ENCODE measurements around the gene HS6ST3. TPM values are rescaled to one million over a fixed set of nuclear protein-coding genes. Genes with fewer than 3 reads are reported as not detected.
A peak's percentile ranks its signal among the peaks of the same experiment; 100 is the strongest.

Gene HS6ST3
- total RNA-seq, 1 donor, result not detected

DNA sequence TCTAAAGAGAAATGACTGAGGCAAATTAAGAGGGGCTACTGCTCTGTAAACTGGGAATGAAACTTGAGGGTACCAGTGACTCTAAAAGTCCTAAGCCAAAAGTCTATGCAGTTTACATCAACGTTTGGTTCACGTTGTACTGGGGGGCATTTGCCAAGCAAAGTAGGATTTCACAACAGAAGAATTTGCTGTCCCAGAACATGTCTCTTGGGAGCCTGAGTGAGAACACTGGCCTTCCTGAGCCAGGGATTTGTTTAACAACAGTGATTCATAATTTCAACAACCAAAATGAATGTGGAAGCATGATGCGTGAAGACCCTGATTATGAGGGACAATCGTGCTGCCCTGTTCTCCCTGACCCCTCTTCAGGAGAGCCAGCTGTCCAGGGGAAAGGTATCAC, 726.4 kb downstream of the HS6ST3 start:
- no peak for DNase-seq (ENCODE audit: low read depth in 2 of 3, low spot score in 2 of 3)

DNA sequence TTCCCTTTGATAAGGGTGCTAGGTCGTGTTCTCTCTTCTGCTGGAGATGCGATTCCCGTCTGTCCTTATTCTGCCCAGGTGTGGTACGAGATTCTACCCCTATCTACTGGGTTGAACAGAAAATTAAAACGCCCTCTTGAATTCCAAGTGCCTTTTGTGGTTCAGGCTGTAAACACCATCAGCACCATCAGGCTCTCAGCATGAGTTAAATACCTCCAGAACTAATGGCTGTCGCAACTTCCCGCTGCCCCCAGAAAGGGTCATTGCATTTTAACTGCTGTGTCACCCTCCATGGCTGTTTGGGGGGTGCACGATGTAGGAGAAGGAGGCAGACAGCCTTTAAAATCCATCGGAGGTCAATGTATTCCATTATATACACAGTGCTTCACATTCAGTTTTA, 727.0 kb downstream of the HS6ST3 start:
- no peak for DNase-seq (ENCODE audit: low read depth in 2 of 3, low spot score in 2 of 3)

DNA sequence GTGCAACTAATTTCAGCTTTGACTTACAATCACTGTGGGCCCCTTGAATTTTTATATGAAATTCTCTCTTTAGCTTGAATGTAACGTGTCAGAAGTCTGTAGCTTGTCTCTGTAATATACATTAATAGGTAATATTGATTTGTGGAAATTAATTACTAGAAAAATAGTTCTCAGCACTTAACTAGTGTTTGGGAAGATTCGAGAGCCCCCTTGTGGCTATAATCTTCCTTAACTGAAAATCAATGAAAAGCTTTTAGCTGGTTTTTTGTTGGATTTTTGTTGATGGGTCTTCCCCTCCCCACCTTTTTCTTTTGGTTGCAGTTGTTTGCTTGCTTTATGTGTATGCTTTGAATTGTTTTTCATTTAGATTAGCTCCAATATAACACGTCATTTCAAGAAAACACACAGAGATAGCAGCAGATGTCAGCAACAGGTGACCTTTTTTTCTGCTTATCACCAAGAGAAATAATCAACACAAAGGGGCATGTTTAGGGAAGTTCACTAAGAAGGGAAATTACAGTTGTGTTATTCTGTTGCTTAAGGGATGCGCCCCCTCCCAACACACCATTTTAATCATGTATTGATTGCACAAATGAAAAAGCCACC, 727.5 kb downstream of the HS6ST3 start:
- DNase-seq (ENCODE audit: low read depth in 2 of 3, low spot score in 2 of 3), result peak in 1 of 3 donors; percentile 33

DNA sequence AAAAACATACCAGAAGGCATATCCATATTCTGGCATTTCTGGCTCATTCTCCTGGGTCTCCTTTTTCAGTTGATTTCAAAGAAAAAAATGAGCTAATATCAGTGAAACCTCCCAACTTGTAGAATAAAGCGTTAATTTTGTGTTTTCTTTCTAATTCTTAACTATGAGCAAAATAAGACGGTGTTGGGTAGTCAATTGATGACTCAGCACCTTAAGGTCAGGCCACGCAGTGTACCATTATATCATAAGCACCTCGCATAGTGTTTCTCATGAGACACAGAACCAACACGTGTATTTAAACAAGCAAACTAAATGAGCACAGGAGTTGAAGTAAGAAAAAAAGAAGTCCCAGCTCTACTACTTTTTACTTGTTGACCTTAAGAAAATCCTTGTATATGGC, 729.5 kb downstream of the HS6ST3 start:
- DNase-seq (ENCODE audit: low read depth in 2 of 3, low spot score in 2 of 3), result no peak

DNA sequence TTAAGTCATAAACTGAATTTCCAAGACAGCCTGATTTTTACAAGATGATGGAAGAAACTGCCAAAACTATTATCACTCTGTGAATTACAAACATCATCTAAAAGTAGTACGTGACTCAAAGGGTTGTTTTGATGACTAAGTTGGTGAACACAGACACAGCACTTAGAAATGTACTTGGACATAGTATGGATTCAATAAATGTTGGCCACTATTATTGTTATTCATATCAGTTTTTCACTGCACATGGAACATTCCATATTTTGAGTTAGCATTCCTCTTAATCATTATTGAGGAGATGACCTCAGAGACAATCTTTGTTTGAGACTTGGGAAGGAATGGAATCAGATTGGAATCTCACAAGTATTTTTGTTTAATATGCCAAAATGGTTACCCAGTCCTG, 731.5 kb downstream of the HS6ST3 start:
- no peak for DNase-seq (ENCODE audit: low read depth in 2 of 3, low spot score in 2 of 3)

DNA sequence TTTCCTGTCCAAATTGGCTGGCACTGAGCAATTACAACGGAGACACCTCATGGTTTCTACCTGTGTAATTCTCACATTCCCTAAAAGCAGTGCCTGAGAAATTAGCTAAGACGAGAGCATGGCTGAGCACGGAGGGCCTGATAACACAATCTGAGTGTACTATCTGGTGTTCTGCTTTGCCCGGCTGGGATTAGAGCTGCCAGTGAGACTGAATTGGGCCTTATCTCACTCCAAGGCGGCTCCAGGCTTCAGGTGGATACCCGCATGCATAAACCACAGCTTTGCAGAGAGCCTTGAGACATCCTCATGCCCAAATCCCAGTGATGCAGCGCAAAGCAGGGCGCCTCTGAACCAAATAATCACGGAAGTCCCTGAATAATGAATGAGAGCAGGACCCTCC, 732.1 kb downstream of the HS6ST3 start:
- no peak for DNase-seq (ENCODE audit: low read depth in 2 of 3, low spot score in 2 of 3)

DNA sequence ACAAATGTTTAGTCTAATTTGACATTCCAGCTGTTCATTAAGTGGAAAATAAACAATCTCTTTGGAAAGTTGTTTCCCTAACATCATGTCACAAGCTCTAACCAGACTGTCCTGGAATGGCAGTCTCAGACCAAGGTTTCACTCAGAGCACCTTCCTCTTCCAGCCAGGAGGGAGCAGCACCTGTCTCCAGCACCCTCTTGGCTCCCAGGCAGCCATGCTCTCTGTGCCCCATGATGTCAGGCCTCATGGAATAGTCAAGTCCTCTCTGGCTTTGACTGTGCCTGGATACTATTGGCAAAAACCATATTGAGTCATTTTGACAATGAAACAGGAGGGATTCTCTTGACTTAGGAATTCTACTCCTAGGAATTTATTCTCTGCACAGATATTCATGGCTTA, 733.0 kb downstream of the HS6ST3 start:
- DNase-seq (ENCODE audit: low read depth in 2 of 3, low spot score in 2 of 3), result peak in 2 of 3 donors; percentile 20 to 37

DNA sequence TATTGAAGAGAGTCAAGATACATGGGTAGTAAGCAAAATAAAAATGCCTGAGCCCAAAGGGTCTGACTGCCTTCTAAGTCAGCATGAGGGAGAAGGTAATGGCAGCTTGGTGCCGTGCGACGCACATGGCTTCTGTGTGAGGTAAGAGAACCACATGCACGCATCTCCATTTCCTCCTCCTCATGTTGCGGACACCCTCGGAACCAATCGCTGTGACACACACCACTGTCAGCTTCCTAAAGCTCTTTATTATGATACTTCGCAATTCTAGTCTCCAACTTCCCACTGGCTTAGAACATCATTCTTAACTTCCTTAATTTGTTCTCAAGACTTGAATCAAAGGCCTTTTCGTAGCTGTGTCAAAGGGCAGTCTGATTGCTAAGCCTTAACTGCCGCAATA, 734.2 kb downstream of the HS6ST3 start:
- peak in 2 of 3 donors; percentile 14 to 30 for DNase-seq (ENCODE audit: low read depth in 2 of 3, low spot score in 2 of 3)

DNA sequence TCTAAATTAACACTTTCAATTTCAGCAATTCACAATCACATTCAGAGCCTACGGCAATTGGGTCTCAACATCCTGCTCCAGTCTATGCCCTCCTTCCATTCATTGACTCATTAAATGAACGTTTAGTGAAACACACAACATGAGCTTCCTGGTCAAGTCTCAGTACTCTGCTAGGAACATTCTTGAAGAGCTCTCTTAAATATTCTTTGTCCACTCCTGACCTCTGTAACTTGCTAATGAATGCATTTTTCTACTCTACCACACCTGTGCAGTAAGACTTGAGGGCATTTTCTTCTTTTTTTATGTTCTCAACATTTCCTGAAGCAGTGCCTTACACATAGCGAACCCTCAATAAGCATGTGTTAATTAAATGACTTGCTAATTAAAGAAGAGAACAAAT, 735.7 kb downstream of the HS6ST3 start:
- no peak for DNase-seq (ENCODE audit: low read depth in 2 of 3, low spot score in 2 of 3)

DNA sequence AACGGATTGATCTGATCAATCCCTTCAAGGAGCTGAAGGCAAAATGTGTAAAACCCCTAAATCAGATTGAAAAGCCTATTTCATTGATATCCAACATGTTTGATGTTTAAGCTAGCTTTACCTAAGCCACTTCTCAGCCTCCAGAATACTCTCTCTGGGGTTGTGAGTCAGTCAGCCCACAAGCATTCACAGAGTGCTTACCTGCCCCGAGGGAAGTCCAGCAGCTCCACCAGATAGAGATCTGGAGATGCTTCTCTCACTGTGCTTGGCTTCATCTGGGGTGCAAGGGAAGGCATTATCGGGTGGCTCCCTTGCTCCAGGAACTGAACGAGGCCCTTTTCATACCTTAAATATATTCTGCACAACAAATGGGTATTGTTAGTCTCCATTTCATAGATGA, 744.7 kb downstream of the HS6ST3 start:
- DNase-seq (ENCODE audit: low read depth in 2 of 3, low spot score in 2 of 3), result no peak

DNA sequence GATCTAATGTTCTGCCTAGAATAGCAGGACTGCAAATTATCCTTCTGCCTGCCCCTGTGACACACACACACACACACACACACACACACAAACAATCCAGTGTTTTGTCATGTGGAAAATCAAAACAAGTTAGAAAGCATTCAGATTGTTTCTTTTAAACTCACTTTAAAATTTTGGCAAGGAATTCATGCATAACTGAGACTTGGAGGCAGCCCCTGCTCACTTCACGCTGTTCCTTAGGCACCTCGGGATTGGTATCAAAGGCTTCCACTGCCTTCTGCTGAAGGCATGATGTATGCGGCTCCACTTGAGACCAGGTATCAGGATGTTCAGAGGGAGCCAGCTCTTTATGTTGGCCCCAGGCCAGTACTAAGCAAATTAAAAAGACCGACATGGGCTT, 745.6 kb downstream of the HS6ST3 start:
- no peak for DNase-seq (ENCODE audit: low read depth in 2 of 3, low spot score in 2 of 3)

DNA sequence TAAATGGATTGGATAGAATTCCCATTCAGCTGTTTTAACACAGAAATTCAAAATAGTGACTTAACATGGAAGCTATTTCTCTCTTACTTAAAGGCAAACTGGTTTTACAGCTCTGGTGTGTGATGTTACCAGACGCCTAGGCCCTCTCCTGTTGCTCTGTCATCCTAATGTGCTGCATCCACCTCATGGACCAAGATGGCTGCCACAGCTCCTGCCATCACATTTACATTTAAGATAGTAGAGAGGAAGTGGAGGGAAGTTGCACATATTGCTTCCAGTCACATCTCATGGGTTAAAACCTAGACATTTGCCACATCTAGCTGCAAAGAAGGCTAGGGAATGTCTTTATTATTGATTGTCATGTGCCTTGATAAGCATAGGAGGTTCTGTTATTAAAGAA, 746.8 kb downstream of the HS6ST3 start:
- DNase-seq (ENCODE audit: low read depth in 2 of 3, low spot score in 2 of 3), result no peak

DNA sequence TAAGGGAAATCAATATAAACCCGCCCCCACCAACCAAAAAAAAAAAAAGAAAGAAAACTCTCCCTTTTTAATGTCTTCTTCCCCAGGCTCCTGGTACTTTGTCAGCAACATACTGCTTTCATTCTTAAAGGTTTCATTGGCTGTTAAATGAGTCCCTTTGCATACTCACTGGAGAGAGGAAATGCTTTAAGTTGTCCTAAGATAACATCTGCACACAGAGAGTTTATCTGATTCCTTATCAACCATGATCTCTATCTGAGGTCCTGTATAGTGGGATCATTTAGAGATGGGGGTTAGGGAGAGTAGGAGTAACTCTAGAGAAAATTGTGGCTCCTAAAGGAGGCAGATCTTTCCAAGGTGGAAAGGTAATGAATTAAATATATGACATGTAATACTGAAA, 747.9 kb downstream of the HS6ST3 start:
- DNase-seq (ENCODE audit: low read depth in 2 of 3, low spot score in 2 of 3), result no peak

DNA sequence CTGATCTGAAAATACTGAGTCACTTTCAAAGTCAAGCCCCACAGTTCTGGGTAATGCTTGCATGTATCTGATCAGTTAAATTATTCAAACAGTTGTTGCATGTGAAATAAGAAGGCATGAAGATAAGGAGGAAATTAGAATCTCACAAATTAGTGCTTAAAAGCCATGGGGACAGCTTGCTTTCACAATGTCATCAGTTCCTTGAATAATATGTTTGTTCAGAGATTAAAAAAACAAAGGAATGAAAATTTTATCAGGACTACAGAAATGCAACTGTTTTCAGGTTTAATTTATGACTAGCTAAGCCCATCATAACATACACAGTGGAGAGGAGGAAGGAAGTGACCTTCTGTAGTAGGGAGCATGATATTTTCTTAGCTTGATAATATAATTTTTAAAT, 754.3 kb downstream of the HS6ST3 start:
- DNase-seq (ENCODE audit: low read depth in 2 of 3, low spot score in 2 of 3), result no peak

DNA sequence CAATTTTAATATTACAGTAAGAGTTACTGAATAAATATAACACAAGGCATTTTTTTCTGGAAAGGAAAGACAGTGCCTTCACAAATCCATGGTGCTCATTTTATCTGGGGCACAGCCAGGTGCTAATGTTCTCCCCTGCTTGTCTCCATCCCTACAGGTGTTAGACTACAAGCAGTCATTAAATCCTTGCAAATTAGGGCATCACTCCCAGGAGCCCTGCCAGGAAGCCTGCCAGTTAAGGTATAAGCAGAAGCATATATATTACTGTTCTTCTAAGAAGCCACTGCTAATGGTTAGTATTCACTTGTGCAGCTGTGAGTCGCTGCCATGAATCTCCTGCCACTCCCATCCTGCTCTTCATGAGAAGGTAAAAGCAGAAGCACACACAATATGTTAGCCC, 754.7 kb downstream of the HS6ST3 start:
- DNase-seq (ENCODE audit: low read depth in 2 of 3, low spot score in 2 of 3), result peak in 1 of 3 donors; percentile 13

DNA sequence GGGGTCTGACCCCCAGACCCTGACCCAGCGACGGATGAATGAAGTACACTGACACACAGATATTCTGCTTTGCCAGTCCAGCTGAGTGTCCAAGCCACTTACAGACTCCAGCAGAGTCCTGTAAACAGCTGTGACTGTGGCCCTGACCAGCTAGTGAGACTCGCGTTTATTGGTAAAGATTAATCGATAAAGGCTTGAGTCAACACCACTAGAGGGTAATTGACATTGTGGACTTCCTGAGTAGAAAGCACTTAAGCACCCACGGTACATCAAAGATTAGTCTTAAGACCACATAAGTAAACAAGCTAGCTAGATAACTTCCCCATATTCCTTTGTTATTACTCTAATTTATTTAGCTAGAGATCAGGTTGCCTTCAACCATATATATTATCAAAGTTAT, 758.4 kb downstream of the HS6ST3 start:
- DNase-seq (ENCODE audit: low read depth in 2 of 3, low spot score in 2 of 3), result no peak

DNA sequence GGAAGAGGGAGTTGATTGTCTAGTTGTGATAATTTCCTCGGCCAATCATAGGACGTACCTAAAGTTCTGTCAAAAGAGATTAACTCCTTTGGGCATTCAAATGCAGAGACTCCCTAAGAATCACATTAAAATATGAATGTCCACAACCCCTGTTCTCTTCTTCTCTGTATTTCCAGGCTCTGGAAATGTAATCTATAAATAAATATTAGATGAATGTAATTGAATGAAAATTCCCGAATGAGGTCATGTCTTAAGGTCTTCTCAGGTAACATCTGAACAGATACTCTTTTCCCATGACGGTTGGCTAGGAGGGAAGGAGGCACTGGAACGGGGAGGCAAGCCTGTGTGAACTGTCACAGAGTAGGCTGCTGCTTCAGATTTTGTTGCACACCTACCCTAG, 759.2 kb downstream of the HS6ST3 start:
- no peak for DNase-seq (ENCODE audit: low read depth in 2 of 3, low spot score in 2 of 3)

DNA sequence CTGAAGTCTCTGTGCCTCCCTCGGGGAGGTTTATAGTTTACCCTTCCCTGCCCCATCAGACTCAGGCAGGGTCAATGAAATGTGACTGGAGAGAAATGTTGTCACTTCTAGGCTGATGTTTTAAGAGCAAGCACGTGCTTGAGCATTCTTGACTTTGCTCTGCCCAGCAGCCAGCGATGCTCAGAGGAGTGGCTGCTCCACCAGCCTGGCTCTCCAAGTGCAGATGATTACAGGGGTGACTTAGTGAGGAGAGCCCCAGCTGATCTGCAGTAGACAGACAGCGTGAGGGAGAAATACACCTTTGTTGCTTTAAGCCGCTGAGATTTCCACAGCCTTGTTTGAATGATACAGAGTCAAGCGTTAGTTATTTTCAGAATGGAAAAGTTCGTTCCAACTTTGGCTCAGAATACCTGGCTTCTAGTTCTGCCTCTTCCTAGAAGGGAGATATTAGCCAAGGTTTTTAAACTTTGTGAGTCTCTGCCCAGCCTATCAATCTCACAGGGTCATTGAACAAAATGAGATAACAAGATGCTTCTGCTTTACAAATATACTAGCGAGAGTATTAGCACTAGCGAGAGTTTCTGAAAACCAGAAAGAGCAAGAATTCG, 760.7 kb downstream of the HS6ST3 start:
- no peak for DNase-seq (ENCODE audit: low read depth in 2 of 3, low spot score in 2 of 3)

DNA sequence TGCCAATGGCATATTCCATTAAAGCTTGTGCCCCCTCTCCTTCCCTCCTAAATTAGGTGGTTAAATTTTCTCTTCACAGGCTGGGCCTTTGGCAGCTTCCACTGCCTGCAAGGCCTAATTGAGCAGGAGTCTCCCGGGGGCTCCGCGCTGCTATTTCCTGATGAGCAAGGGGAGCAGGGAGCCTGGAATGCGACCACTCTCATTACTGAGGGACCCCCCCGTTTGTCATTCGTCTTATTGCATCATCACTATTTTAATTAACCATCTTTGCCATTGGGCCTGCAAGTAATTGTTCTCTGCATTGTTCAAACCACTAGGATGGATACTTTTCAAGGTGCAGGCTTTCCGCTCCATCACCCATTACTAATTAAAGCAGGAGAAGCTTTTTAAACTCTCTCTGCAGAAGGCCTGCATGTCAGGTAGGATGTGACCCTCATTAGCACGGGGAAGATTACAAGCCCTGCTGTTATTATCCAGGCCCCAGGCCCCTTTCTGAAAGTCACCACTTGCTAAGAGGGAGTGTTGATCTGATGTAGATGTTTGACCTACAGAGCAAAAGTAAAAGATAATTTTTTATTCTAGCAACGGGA, 762.0 kb downstream of the HS6ST3 start:
- DNase-seq (ENCODE audit: low read depth in 2 of 3, low spot score in 2 of 3), result no peak

DNA sequence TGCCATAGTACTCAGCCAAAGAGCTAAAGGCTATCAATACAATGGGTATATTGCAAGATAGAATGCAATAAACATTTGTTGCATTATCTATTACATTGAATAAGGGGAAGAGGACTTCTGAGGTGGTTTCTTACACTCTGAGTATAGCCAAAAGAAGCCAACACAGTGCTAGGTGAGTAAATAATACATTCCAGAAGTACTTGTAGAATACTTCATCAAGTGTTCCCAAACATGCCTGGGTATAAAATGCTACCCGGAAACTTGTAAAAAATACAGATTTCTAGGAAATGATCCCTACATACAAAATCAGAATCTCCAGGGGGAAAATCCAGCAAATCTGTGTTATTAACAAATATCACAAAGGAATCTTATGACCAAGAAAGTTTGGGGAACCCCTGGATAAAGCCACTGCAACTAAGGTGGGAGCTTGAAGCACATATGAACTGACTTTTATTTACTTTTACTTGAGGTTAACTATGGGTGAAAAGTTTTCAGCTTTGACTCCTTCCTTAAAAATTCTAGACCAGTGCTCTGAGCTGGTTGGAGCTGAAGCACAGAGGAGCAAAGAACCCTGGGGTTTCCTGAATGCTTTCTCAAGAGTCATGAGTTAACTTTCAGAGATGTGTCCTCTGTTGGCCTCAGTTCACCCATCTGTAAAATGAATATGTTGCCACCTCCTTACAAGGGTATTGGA, 768.4 kb downstream of the HS6ST3 start:
- DNase-seq (ENCODE audit: low read depth in 2 of 3, low spot score in 2 of 3), result no peak

DNA sequence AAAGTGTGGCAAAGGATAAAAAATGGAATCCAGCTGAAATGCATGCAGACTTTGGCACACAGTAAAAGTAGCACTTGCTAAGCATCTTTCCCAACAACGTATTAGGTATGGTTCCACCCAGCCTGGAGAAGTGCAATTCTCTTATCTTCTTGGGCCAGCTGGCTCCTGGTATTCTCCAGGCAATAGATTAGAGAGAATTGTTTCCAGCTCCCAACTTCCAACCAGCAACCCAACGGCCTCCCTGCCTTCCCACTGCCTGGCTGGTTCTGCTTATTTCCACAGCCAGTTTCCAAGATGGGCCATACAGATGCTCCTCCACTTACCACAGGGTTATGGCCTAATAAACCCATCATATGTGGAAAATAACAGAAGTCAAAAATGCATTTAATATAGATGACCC, 771.0 kb downstream of the HS6ST3 start:
- DNase-seq (ENCODE audit: low read depth in 2 of 3, low spot score in 2 of 3), result no peak

DNA sequence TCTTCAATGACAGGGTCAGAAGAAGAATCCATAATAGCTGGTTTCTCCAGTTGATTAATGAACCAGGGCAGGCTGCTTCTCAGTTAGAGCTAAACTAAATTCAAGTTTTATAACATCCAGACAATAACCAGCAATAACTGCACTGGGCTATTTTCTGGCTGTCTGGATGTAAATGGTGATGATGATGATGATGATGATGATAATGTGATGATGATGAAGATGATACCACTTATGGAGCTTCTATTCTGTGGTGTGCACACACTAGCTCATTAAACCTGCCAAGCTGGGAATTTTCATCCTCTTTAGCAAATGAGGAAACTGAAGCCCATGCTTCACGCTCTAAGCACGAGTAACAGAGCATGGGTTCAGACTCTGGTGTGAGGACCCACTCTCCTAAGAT, 772.2 kb downstream of the HS6ST3 start:
- no peak for DNase-seq (ENCODE audit: low read depth in 2 of 3, low spot score in 2 of 3)

Data from hematopoietic multipotent progenitor cell (in vitro differentiated cells).